HEK293T (cell line): ENCODE measurements around the gene YY1AP1.
"Not testable (repeated sequence)": the region's sequence is repeated elsewhere in the genome, so short reads cannot be mapped to it uniquely, and the experiment has no call there.

ENCODE experiments used
- CTCF ChIA-PET: fragments of 350-600 bp; formaldehyde crosslinking; extraction: SDS; loops from one replicate; lab custom pipeline; 2021; ENCODE audit warnings: antibody characterized with exemption, inconsistent platforms; lab: Yijun Ruan, JAX
- POLR2A ChIA-PET: fragments of 350-600 bp; formaldehyde crosslinking; extraction: SDS; loops from one replicate; lab custom pipeline; 2020; ENCODE audit warnings: antibody characterized with exemption, inconsistent platforms; lab: Yijun Ruan, JAX
- DNase-seq: peaks from one replicate; pipeline ENCODE4 v3.0.0; 2012; ENCODE audit warnings: mixed read lengths; ENCODE audit errors: extremely low spot score
- ARNT ChIP-seq: fragments of 450-650 bp; IDR thresholded peaks from 2 replicates; pipeline ENCODE4 v1.6.1; 2017; ENCODE audit warnings: mild to moderate bottlenecking
- BHLHE40 ChIP-seq: fragments of 450-650 bp; IDR thresholded peaks from 2 replicates; pipeline ENCODE4 v1.6.1; 2016; ENCODE audit warnings: mild to moderate bottlenecking, moderate library complexity, borderline replicate concordance
- CTBP1 ChIP-seq: fragments of 450-650 bp; IDR thresholded peaks from 2 replicates; pipeline ENCODE4 v1.6.1; 2016; ENCODE audit warnings: borderline replicate concordance
- ELF4 ChIP-seq: fragments of 450-650 bp; IDR thresholded peaks from 2 replicates; pipeline ENCODE4 v1.6.1; 2017; ENCODE audit warnings: antibody characterized with exemption
- FOXA1 ChIP-seq: fragments of 450-650 bp; IDR thresholded peaks from 2 replicates; pipeline ENCODE4 v1.6.1; 2016; ENCODE audit warnings: mild to moderate bottlenecking
- FOXK2 ChIP-seq: fragments of 450-650 bp; IDR thresholded peaks from 2 replicates; pipeline ENCODE4 v1.6.1; 2016; ENCODE audit warnings: mild to moderate bottlenecking
- FOXM1 ChIP-seq: fragments of 450-650 bp; IDR thresholded peaks from 2 replicates; pipeline ENCODE4 v1.6.1; 2017; ENCODE audit warnings: mild to moderate bottlenecking, borderline replicate concordance
- HDGF ChIP-seq: fragments of 450-650 bp; IDR thresholded peaks from 2 replicates; pipeline ENCODE4 v1.6.1; 2017; ENCODE audit warnings: antibody characterized with exemption, borderline replicate concordance
- L3MBTL2 ChIP-seq: fragments of 450-650 bp; conservative IDR thresholded peaks from 2 replicates; pipeline ENCODE4 v1.6.1; 2016; ENCODE audit warnings: mild to moderate bottlenecking
- LEF1 ChIP-seq: fragments of 450-650 bp; IDR thresholded peaks from 2 replicates; pipeline ENCODE4 v1.6.1; 2017; ENCODE audit warnings: mild to moderate bottlenecking, borderline replicate concordance
- NFRKB ChIP-seq: fragments of 450-650 bp; IDR thresholded peaks from 2 replicates; pipeline ENCODE4 v1.6.1; 2016; ENCODE audit warnings: mild to moderate bottlenecking, moderate library complexity
- SP1 ChIP-seq: fragments of 450-650 bp; IDR thresholded peaks from 2 replicates; pipeline ENCODE4 v1.6.1; 2017
- SUZ12 ChIP-seq: fragments of 450-650 bp; IDR thresholded peaks from 2 replicates; pipeline ENCODE4 v1.6.1; 2016; ENCODE audit warnings: mild to moderate bottlenecking
- TARDBP ChIP-seq: fragments of 450-650 bp; IDR thresholded peaks from 2 replicates; pipeline ENCODE4 v1.6.1; 2016
- ZNF384 ChIP-seq: fragments of 450-650 bp; IDR thresholded peaks from 2 replicates; pipeline ENCODE4 v1.6.1; 2016
- TF ChIP-seq, protein P1 (sequence below): fragments of 450-650 bp; IDR thresholded peaks from 2 replicates; pipeline ENCODE4 v1.6.1; 2016

YY1AP1 gene

DNA sequence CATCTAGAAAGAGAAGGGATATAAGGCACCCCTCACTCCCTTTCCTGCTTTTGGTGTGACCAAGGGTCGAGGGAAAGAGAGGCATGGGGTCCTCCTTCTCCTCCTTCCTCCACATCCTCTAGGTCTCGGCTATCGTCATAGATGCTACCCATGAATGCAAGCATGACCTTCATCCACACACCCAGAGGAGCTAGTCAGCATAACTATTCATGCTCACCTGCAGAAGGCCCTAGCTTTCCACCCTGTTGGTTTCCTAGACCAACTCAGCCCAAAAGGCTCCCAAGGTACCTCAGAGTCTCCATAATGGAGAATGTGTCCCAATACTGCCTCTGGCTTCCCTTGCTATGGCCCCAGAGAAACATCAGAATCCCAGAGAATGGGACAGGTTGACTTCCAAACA lies 45.3 kb downstream of the YY1AP1 start:
- ChIA-PET POLR2A (no interaction called here), CTCF (no interaction called here)
- no peak for DNase-seq
- TF ChIP-seq BHLHE40, result no peak
- TF ChIP-seq, protein P1, sequence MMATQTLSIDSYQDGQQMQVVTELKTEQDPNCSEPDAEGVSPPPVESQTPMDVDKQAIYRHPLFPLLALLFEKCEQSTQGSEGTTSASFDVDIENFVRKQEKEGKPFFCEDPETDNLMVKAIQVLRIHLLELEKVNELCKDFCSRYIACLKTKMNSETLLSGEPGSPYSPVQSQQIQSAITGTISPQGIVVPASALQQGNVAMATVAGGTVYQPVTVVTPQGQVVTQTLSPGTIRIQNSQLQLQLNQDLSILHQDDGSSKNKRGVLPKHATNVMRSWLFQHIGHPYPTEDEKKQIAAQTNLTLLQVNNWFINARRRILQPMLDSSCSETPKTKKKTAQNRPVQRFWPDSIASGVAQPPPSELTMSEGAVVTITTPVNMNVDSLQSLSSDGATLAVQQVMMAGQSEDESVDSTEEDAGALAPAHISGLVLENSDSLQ, result no peak
- no peak for TF ChIP-seq ARNT
- no peak for TF ChIP-seq HDGF
- TF ChIP-seq SUZ12, result no peak
- TF ChIP-seq FOXA1, result no peak

DNA sequence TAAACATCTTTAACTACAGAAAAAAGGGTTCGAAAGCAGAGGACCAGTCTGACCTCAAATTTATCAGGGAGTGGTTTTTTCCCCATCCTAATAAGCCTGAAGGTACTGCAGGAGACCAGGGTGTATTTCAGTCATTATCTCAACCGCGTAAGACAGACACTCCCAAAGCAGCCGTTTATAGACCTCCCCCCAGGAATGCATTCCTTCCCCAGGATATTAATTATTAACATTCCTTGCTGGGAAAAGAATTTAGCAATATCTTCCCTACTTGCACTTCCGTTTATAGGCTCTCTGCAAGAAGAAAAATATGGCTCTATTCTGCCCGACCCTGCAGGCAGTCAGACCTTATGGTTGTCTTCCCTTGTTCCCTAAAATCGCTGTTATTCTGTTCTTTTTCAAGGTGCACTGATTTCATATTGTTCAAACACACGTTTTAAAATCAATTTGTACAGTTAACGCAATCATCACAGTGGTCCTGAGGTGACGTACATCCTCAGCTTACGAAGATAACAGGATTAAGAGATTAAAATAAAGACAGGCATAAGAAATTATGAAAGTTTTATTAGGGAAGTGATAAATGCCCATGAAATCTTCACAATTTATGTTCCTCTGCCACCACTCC lies 45.9 kb downstream of the YY1AP1 start:
- CTCF ChIA-PET, DNase-seq: not testable (repeated sequence)
- POLR2A ChIA-PET, result interaction anchor here (1.1 kb wide), 1 partner anchor 9 kb away, joined by 3 read pairs; no protein-coding TSS in a partner anchor

DNA sequence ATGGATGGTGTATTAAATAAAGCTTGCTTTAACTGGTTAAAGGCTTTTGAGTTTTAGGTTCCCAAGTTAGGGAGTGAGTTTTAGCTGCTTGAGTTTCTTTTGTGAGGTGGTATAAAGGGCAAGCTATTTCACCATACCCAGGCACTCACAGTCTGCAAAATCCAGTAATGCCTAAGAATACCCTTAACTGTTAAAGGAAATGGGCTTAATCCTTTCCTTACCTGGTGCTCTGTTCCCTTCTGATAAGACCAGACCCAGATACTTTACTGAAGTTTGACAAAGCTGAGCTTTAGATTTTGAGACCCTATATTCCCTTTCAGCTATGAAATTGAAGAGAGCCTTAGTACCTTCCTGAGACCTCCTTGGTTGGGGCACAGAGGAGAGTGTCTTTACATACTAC lies 48.2 kb downstream of the YY1AP1 start:
- DNase-seq, result no peak
- CTCF ChIA-PET, result interaction anchor here (0.5 kb wide), 1 partner anchor 22 kb away, joined by 3 read pairs; no protein-coding TSS in a partner anchor

DNA sequence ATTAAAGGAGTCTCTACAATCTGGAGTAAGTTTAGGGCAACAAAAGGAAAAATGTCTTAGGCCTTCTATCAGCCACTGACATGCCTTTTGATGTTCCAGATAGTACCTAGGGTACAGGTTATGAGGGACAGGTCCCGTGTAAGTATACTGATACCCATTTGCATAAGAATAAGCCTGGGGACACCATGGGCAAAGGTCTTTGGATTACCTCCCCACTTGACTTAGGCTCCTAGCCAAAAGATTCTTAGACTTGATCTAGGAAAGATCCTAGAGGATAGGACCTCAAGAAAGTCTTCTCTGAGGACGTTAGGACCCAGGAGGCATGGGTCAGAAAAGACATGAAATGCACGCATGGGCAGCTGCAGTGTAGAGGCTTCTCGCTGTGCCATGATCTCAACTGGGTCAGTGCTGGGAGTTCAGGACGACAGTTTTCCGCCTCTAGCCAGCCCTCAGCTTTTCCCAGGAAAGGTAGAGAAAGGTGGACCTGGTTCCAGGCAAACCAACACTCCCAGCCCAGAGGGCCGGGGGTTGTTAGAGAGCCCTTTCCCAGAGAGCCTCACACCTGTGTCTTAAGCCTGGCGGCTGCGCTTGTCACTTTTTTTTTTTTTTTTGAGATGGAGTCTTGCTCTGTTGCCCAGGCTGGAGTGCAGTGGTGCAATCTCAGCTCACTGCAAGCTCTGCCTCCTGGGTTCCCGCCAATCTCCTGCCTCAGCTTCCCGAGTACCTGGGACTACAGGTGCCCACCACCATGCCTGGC lies 52.0 kb downstream of the YY1AP1 start:
- DNase-seq, result no peak
- ChIA-PET POLR2A (no interaction called here), CTCF (no interaction called here)
- TF ChIP-seq SP1 (no peak), BHLHE40 (no peak), CTBP1 (no peak), ARNT (no peak)

More for the DNA sequence above, 48.2 kb downstream of the YY1AP1 start:
- TF ChIP-seq SP1 (no peak), TARDBP (no peak), BHLHE40 (no peak), L3MBTL2 (no peak), CTBP1 (no peak)
- POLR2A ChIA-PET, result no interaction called here

DNA sequence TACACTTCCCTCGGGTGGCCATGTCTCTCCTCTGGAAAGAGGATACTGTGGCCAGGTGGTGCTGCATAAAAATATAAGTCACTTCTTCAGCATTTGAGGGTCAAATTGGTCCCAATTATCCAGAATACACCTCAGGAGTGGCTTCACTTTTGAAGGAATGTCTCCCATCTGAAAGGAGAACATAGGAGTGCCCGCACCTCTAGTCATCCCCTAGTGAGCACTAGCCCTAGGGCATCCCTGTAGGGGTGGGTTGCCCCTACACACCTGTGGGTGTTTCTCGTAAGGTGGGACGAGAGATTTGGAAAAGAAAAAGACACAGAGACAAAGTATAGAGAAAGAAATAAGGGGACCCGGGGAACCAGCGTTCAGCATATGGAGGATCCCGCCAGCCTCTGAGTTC lies 62.1 kb downstream of the YY1AP1 start:
- DNase-seq, CTCF ChIA-PET, POLR2A ChIA-PET: not testable (repeated sequence)

DNA sequence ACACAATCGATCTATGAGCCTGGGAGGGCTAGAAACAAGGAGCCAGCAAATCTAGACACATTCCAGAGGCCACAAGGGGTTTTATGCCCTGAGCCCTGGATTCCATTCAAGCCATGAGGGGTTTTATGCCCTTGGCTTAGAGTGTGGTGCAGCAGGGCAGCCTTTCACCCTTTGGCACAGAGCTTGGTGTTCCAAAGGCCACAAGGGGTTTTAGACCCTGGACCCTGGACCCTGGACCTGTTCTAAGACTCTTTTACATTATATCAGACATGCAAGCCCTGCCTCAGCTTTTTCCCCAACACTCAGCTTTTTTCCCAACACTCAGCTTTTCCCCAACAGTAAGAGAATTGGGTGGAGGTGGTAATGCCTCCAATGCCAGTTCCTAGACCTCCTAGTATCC lies 65.2 kb downstream of the YY1AP1 start:
- ChIA-PET CTCF (no interaction called here), POLR2A (no interaction called here)
- TF ChIP-seq FOXK2, result no peak
- TF ChIP-seq, protein P1, result no peak
- no peak for TF ChIP-seq ARNT
- no peak for TF ChIP-seq FOXA1
- TF ChIP-seq FOXM1, result no peak
- TF ChIP-seq SUZ12, result no peak
- no peak for TF ChIP-seq L3MBTL2
- TF ChIP-seq LEF1, result no peak
- TF ChIP-seq SP1, result no peak
- TF ChIP-seq ZNF384, result no peak
- no peak for TF ChIP-seq NFRKB
- no peak for TF ChIP-seq ELF4
- no peak for DNase-seq

DNA sequence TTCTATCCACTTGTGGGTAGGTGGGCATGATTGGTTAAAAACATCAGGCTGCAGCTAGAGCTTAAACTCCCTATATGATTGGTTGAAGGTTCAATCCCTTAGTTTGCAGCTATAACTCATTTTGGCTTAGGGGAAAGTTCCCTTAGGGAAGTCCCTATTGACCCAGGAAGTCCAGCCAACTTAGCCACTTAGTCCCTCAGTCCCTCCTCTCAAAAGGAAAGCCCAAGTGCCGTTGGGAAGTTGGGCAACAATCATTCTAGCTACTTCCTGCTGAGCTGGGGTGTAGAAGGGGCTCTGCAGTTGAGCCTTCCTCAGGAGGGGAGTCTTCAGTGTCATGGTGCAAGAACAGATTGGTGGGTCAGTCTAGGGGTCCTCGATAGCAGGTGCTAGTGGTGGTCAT lies 66.4 kb downstream of the YY1AP1 start:
- DNase-seq, result no peak
- POLR2A ChIA-PET, result no interaction called here
- TF ChIP-seq FOXA1 (no peak), SP1 (no peak), L3MBTL2 (no peak), ELF4 (no peak), BHLHE40 (no peak), ARNT (no peak), FOXM1 (no peak), ZNF384 (no peak), LEF1 (no peak)
- TF ChIP-seq, protein P1, result no peak
- CTCF ChIA-PET, result interaction anchor here (0.6 to 0.7 kb wide), 2 partner anchors 92 to 272 kb away, joined by 3 read pairs; no protein-coding TSS in a partner anchor

DNA sequence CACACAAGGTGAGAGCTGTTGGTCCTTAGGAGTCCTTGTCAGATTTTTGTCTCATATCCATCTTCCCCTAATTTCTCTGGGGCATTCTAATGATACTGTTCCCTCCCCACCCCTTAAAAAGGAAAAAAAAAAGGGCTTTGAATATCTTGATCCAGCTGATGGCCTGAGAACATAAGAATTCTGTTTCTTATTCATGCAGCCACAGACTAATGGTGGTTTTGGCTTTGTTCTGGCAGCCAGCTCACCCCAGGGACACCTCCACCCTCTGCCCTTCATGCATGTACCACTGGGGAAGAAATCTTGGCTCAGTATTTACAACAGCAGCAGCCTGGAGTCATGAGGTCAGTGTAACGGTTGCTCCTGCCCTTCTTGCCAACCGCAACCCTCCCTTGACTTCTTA lies 75.3 kb downstream of the YY1AP1 start:
- DNase-seq, POLR2A ChIA-PET, CTCF ChIA-PET: not testable (repeated sequence)

DNA sequence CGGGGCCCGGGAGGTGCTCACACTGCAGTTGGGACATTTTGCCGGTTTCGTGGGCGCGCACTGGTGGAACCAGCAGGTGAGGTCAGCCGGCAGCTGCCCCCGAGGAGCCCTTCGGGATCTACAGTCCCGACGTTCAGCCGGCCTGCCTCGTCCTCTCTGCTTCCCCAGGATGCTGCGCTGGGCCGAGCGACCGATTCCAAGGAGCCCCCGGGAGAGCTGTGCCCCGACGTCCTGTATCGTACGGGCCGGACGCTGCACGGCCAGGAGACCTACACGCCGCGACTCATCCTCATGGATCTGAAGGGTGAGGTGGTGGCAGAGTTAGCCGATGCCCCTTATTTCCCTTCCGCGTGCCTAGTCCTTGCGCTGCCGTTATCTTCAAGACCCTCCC lies 78.3 kb downstream of the YY1AP1 start:
- POLR2A ChIA-PET, result interaction anchor here (1.0 kb wide), 3 partner anchors 9 to 359 kb away, joined by 3 to 4 read pairs (median 4); no protein-coding TSS in a partner anchor
- DNase-seq, CTCF ChIA-PET: not testable (repeated sequence)
